B cell (primary cell): ENCODE results near the gene FBXL13. TPM values are rescaled to one million over a fixed set of nuclear protein-coding genes. Genes with fewer than 3 reads are reported as not detected.

Experiments
- ATAC-seq: fragments of 200-7000 bp; cut with Tn5 transposase; one replicate; pipeline ENCODE4 v1.10.0; 2021; ENCODE audit warnings: low read depth, mild to moderate bottlenecking, moderate number of reproducible peaks, moderate library complexity
- CTCF ChIA-PET: fragments of 350-600 bp; sonication (Branson Sonifier 250); formaldehyde crosslinking; loops from one replicate; lab custom pipeline; 2021; ENCODE audit warnings: antibody characterized with exemption, inconsistent platforms; lab: Charles Lee
- POLR2A ChIA-PET: fragments of 350-600 bp; sonication (Branson Sonifier 250); formaldehyde crosslinking; loops from one replicate; lab custom pipeline; 2021; ENCODE audit warnings: antibody characterized with exemption; lab: Charles Lee
- DNase-seq: peaks from one replicate; pipeline ENCODE4 v3.0.0; 2013
- H2AFZ ChIP-seq: 2 replicates; pipeline ENCODE4 v1.6.1; 2012; ENCODE audit warnings: mild to moderate bottlenecking, low read depth, low read length; ENCODE audit not compliant: insufficient read depth, poor library complexity, severe bottlenecking
- H3K27ac ChIP-seq, 2 donors: 1 replicate in 1 of 2; 2 replicates in 1 of 2; pipeline ENCODE4 v1.5.1; 2012 to 2013; ENCODE audit warnings: low read length in 2 of 2, mild to moderate bottlenecking in 2 of 2, moderate library complexity in 1 of 2
- H3K27me3 ChIP-seq, 4 experiments: fragments of 200-600 bp in 1 of 4; sonication (generic) in 1 of 4; replicated peaks in 1 of 4; 1 replicate in 2 of 4; 2 replicates in 2 of 4; pipeline versions ENCODE4 v1.6.1 to v1.7.0; 2013 to 2016; ENCODE audit warnings: low read length in 3 of 4, mild to moderate bottlenecking in 2 of 4, mixed read lengths in 1 of 4, moderate library complexity in 1 of 4; ENCODE audit not compliant: insufficient read depth in 4 of 4, control insufficient read depth in 3 of 4; ENCODE audit errors: control extremely low read depth in 1 of 4
- H3K36me3 ChIP-seq, 2 experiments: replicated peaks in 1 of 2; 1 replicate in 1 of 2; 2 replicates in 1 of 2; pipeline versions ENCODE4 v1.6.1 to v1.7.1; 2013; ENCODE audit warnings: low read length in 1 of 2; ENCODE audit not compliant: insufficient read depth in 2 of 2, control insufficient read depth in 1 of 2; ENCODE audit errors: control extremely low read depth in 1 of 2, extremely low read depth in 1 of 2
- H3K4me1 ChIP-seq, 2 donors: fragments of 200-600 bp in 1 of 2; sonication (generic) in 1 of 2; 1 replicate in 1 of 2; 2 replicates in 1 of 2; pipeline versions ENCODE4 v1.5.1 to v1.6.1; 2013 to 2017; ENCODE audit warnings: low read length in 2 of 2; ENCODE audit not compliant: control insufficient read depth in 2 of 2, insufficient read depth in 2 of 2
- H3K4me2 ChIP-seq: replicated peaks from 2 replicates; pipeline ENCODE3; 2012; ENCODE audit warnings: mild to moderate bottlenecking, low read depth, low read length; ENCODE audit not compliant: poor library complexity, severe bottlenecking
- H3K4me3 ChIP-seq, 5 experiments: fragments of 200-600 bp in 1 of 5; sonication (generic) in 1 of 5; 1 replicate in 3 of 5; 2 replicates in 2 of 5; pipeline versions ENCODE4 v1.5.1 to v1.7.0; 2011 to 2016; ENCODE audit warnings: low read length in 4 of 5, mild to moderate bottlenecking in 4 of 5, low read depth in 2 of 5, control low read depth in 1 of 5, moderate library complexity in 1 of 5; ENCODE audit not compliant: insufficient read depth in 1 of 5; ENCODE audit errors: control extremely low read depth in 1 of 5, extremely low read depth in 1 of 5
- H3K79me2 ChIP-seq: fragments of 200-600 bp; sonication (generic); one replicate; pipeline ENCODE4 v1.6.0; 2016; ENCODE audit warnings: low read length; ENCODE audit not compliant: control insufficient read depth, insufficient read depth
- H3K9ac ChIP-seq: fragments of 200-600 bp; sonication (generic); 2 replicates; pipeline ENCODE4 v1.6.1; 2017; ENCODE audit warnings: mild to moderate bottlenecking, low read length, moderate library complexity
- H3K9me3 ChIP-seq, 3 donors: one replicate each; pipeline versions ENCODE4 v1.6.1 to v1.7.1; 2013; ENCODE audit warnings: low read length in 2 of 3; ENCODE audit not compliant: control insufficient read depth in 2 of 3, insufficient read depth in 1 of 3; ENCODE audit errors: control extremely low read depth in 1 of 3
- H4K20me1 ChIP-seq: 2 replicates; pipeline ENCODE4 v1.6.0; 2012; ENCODE audit warnings: mild to moderate bottlenecking, low read length; ENCODE audit not compliant: insufficient read depth, control insufficient read depth, poor library complexity, severe bottlenecking
- H3K27ac Mint-ChIP-seq: one replicate; pipeline ENCODE4 v1.8.0; 2021; ENCODE audit warnings: mixed read lengths
- H3K27me3 Mint-ChIP-seq: one replicate; pipeline ENCODE4 v1.8.0; 2021; ENCODE audit warnings: mixed read lengths
- H3K4me1 Mint-ChIP-seq: one replicate; pipeline ENCODE4 v1.8.0; 2021; ENCODE audit warnings: mixed read lengths
- H3K4me3 Mint-ChIP-seq: one replicate; pipeline ENCODE4 v1.8.0; 2021; ENCODE audit warnings: mixed read lengths
- H3K9me3 Mint-ChIP-seq: one replicate; pipeline ENCODE4 v1.8.0; 2022; ENCODE audit warnings: mixed read lengths; ENCODE audit not compliant: insufficient read depth
- CTCF ChIP-seq: fragments of 200-600 bp; IDR thresholded peaks from one replicate; pipeline ENCODE4 v1.8.0; 2022; ENCODE audit warnings: antibody characterized with exemption, mild to moderate bottlenecking
- EZH2 ChIP-seq: IDR thresholded peaks from 2 replicates; pipeline ENCODE4 v1.6.1; 2012; ENCODE audit warnings: borderline replicate concordance, low read depth, mild to moderate bottlenecking, moderate library complexity, low read length; ENCODE audit not compliant: insufficient read depth, poor library complexity, severe bottlenecking
- WGBS: methylation state at CpG from one replicate; pipeline ENCODE4 v1.1.5; 2013; ENCODE audit warnings: missing lambda C conversion rate; ENCODE audit not compliant: insufficient coverage; 5-methylcytosine and 5-hydroxymethylcytosine counted together
- intact Hi-C: fragments of 100-400 bp; cut with micrococcal nuclease; formaldehyde crosslinking; loops from one replicate; pipeline ENCODE4 v1.10.0; 2022
- polyA plus RNA-seq: library from polyadenylated mRNA; depleted of rRNA; stranded (reverse); fragments of >200 nt; gene quantifications from 2 replicates; pipeline ENCODE4 v1.2.3, GENCODE V29; 2012
- total RNA-seq, 2 donors: library from RNA; stranded (reverse); fragments of 120-200 nt in 1 of 2; gene quantifications; 1 replicate in 1 of 2; 2 replicates in 1 of 2; pipeline versions ENCODE4 v1.2.3 to v1.2.4, GENCODE V29; 2013 to 2022

FBXL13 gene
- total and polyA plus RNA-seq, 2 donors (not counting 1 experiment from before 2014, with no cell fraction given), result 0.22 to 4.0 TPM

GRCh38 chr7:102832674-102833073, 241.9 kb downstream of the FBXL13 start:
- H3K27me3 Mint-ChIP-seq, result no peaks in the 10 kb centered on the region
- ATAC-seq, result no peak
- no peak overlapping the region for H3K27ac Mint-ChIP-seq
- Histone ChIP-seq H3K4me1 (no peaks in the 10 kb centered on the region), H4K20me1 (no peaks in the 10 kb centered on the region), H3K27ac (no peak overlapping the region), H3K79me2 (no peaks in the 10 kb centered on the region), H2AFZ (no peak overlapping the region), H3K9me3 (no peaks in the 10 kb centered on the region), H3K4me3 (no peak overlapping the region), H3K27me3 (no peaks in the 10 kb centered on the region), H3K4me2 (no peak overlapping the region), H3K36me3 (peaks cover 3 to 5% of the 10 kb centered on the region in 2 experiments), H3K9ac (no peak overlapping the region)
- TF ChIP-seq CTCF (no peak), EZH2 (no peak)
- WGBS, result no CpG with 5 or more reads among the region's 1 CpG
- ChIA-PET CTCF (no interaction called here), POLR2A (no interaction called here)
- no peak overlapping the region for H3K4me3 Mint-ChIP-seq
- no peak for DNase-seq
- no peaks in the 10 kb centered on the region for H3K4me1 Mint-ChIP-seq
- intact Hi-C loops, result no loop called here
- no peaks in the 10 kb centered on the region for H3K9me3 Mint-ChIP-seq

GRCh38 chr7:102830197-102830596, 244.4 kb downstream of the FBXL13 start:
- Histone ChIP-seq H3K9me3 (peaks cover 0 to 3% (median 0%) of the 10 kb centered on the region in 3 donors), H3K4me3 (no peak overlapping the region), H3K4me1 (no peaks in the 10 kb centered on the region), H3K36me3 (peaks cover 3 to 8% of the 10 kb centered on the region in 2 experiments), H3K27me3 (no peaks in the 10 kb centered on the region), H3K4me2 (no peak overlapping the region), H3K27ac (no peak overlapping the region), H3K79me2 (no peaks in the 10 kb centered on the region), H3K9ac (no peak overlapping the region), H4K20me1 (no peaks in the 10 kb centered on the region), H2AFZ (no peak overlapping the region)
- WGBS, result no CpG with 5 or more reads among the region's 2 CpGs
- Mint-ChIP-seq H3K27me3 (no peaks in the 10 kb centered on the region), H3K27ac (no peak overlapping the region), H3K4me3 (no peak overlapping the region), H3K4me1 (no peaks in the 10 kb centered on the region), H3K9me3 (no peaks in the 10 kb centered on the region)
- ChIA-PET CTCF (no interaction called here), POLR2A (no interaction called here)
- ATAC-seq, result no peak
- intact Hi-C loops, result no loop called here
- no peak for DNase-seq
- no peak for TF ChIP-seq EZH2
- TF ChIP-seq CTCF, result no peak
